HG02798 (cell line): ENCODE measurements around the gene EVC.

Experiments
- ATAC-seq: cut with Tn5 transposase; IDR thresholded peaks from one replicate; pipeline ENCODE4 v1.9.1; 2021; ENCODE audit warnings: mild to moderate bottlenecking; ENCODE audit not compliant: unreplicated experiment, poor library complexity

The EVC gene

DNA sequence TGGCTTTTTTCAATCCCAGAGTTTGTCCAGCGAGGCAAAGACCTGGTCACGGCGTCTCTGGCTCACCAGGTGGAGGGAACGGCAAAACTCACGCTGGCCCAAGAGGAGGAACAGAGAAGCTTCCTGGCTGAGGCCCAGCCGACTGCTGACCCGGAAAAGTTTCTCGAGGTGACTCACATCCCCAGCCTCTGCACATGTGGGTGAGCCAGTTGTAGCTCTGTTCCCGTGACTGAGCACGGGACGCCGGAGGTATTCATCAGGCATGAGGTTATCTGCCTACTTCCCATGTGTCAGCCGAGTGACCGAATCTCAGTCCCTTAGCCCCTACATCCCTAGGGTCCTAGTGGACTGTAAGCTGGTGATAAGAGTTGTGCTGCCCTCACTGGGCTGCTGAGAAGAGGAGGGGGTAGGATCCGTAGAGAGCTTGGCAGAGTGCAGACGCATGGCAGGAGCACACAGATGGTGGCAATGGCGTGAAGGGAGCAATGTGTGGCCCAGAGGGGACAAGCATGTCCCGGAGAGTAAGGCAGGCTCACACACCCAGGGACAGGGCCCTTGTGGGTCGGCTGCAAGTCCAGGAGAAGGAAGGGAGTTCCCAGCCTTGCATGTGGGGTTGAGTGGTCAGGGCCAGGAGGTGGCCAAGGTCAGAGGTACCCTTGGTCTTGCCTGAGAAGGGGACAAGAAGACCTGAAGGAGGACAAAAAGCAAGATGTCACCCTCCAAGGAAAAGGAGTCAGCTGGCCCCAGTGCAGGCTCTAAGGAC lies 42.9 kb downstream of the EVC start:
- ATAC-seq = no peak

DNA sequence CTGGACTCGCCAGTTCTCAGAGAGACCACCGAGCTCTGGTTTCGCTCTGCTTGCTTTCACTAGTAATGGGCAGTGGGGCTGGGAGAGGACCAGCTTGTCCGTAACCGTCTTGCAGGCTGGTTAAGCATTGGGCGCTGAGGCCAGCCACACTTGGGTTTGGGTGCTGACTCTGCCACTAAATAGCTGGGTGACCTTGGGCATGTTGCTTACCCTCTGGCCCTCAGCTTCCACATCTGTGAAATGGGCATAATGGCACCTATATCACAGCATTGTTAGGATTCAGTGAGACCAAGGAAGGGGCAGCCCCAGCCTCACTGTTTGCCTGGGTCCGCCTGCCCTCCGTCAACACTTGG lies 43.5 kb downstream of the EVC start:
- no peak for ATAC-seq

DNA sequence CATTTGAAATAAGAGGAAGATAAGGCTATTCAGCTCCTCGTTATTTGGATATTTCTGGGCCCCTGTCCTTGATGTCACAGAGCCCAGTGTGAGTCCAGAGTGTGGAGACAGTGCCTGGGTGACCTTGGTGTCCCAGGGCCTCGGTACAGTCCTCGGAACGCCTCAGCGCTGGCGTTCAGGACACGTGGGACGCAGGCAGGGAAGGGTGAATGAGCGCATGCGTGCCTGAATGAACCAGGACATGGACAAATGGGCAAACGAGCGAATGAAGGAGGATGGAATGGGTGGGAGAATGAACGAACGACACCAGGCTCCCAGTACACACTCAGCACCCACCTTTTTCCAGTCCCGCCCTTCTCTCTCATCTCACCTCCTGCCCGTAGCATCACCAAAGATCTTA lies 44.2 kb downstream of the EVC start:
- no peak for ATAC-seq

DNA sequence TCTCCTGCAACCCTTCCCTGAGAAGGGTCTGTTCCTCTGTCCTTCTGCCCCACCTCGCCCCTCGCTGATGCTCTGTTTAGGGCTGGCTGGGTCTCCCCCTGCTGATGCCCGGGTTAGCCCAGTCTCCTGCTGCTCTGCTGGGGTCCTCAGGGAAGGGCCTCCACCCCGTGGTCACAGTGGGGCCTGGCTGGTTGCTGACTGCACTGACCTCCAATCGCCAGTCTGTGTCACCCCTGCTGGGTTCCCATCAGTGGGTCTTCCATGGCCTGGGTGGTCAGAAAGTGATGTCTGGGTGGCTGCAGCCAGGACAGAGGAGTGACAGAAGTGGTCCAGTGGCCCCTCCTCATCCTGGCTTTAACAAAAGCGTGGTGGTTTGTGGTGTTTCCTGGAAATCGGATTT lies 44.7 kb downstream of the EVC start:
- no peak for ATAC-seq

DNA sequence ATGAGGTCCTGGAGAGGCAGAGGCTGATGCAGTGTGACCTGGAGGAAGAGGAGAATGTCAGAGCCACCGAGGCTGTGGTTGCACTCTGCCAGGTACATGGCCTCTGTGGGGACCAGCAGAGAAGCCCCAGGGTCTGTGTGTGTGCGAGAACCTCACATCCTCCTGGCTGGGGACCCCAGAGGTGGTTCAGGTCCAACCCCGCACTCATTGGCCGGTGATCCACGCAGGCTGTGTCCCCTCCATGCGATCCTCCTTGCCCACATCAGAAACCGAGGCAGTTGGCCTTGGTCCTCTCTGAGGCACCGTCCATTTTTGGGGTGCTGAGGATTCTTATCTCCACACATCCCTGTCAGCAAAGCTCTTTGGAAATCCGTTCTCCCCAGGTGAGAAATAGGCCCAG lies 45.3 kb downstream of the EVC start:
- no peak for ATAC-seq

DNA sequence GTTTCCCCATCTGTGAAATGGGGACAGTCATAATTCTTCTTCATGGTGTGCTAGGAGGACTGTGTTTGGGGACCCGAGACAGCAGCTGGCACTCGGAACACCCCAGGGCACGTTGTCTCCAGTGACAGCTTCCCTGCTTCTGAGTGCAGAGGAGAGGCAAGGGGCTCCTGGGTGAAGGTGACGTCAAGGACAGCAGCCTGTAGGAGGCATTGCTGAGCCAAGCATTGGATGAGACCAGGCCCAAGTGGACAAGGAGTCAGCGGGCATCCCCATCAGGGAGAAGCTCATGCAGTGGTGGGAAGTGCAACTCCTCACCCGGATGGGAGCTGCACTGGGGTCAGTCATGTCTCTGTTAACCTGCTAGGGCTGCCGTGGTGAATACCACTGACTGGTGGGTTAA lies 46.1 kb downstream of the EVC start:
- no peak for ATAC-seq

DNA sequence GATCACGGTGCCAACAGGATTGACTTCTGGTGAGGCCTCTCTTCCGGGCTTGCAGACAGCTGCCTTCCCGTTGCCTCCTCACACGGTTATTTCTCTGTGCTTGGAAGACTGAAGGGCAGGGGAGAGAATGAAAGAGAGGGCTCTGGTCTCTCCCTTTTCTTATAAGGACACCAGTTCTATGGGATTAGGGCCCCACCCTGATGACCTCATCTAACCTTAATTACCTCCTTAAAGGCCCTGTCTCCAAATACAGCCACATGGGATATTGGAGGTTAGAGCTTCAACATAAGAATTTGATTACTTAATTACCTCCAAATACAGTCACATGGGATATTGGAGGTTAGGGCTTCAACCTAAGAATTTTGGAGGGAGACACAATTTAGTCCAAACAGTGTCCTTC lies 46.5 kb downstream of the EVC start:
- ATAC-seq = no peak

DNA sequence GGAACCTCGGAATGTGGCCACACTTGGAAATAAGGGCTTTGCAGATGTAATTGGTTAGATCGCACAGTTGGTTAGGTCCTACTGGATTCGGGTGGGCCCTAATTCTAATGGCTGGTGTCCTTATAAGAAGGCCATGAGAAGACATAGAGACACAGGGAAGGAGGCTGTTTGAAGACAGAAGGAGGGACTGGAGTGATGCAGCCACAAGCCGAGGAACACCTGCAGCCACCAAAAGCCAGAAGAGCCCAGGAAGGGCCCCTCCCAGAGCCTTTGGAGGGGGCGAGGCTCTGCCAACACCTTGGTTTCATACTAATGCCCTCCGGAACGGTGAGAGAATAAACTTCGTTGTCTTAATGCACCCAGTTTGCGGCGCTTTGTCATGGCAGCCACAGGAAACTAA lies 47.0 kb downstream of the EVC start:
- no peak for ATAC-seq

DNA sequence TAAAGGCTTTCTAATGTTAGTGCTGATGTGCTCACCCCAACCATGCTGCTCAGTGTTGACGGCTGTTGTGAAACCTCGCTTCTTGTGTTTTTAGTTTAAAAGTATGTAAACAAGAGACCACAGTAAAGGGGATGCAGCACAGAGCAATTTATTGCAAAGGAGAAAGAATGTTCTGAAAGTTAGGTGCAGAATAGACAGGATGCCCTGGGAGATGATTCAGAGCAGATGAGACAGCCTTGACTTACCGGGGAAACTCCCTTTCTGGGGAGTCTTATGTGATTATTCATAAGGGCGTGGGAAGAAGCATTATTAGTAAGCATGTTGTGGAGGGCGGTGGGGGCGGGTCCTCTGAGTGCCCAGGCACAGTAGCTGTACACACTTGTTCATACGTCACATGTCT lies 47.7 kb downstream of the EVC start:
- ATAC-seq = peak; percentile 57

DNA sequence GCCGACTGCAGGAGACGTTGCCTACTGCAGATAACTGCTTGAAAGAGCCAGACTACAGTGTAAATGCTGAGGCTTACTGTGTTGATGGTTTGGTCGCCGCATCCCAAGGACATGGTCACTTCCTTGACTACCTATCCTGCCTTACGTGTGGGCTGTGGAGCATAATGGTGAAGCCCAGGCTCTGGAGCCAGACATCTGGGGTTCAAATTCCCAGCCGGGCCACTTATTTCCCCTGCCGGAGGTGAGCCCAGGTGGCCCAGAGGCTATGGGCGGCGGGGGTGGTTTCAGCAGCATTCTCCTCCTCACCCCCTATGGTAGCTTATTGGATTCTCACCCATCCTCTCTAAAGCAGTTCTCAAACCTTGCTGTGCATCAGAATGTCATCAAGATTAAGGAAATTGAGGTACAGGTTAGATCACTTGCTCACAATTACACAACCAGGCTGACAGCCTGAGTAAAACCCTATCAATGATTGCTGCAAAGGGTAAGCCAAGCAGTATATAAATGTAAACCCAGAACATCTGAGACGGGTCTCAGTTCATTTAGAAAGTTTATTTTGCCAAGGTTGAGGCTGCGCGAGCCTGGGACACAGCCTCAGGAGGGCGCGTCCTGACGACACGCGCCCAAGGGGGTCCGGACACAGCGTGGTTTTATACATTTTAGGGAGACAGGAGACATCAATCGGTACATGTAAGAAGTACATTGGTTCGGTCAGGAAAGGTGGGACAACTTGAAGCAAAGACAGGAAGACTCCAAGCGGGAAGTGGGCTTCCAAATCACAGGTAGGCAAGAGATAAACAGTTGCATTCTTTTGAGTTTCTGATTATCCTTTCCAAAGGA lies 48.5 kb downstream of the EVC start:
- ATAC-seq = no peak

DNA sequence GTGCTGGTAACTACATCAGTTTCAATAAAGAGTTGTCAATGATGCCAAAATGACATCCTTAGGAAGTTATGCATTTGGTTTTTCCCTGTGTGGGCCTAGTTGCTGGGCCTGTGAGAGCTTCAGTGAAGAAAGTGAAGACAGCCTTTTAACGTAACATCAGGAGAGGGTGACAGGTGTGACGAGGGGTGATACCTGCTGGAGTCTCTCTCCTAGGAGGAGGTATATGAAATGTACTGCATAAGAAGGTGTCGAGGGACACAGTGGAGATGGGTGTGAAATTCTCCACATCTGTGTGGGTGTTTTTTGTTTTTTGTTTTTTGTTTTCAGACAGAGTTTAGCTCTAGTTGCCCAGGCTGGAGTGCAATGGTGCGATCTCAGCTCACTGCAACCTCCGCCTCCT lies 49.2 kb downstream of the EVC start:
- ATAC-seq = no peak

DNA sequence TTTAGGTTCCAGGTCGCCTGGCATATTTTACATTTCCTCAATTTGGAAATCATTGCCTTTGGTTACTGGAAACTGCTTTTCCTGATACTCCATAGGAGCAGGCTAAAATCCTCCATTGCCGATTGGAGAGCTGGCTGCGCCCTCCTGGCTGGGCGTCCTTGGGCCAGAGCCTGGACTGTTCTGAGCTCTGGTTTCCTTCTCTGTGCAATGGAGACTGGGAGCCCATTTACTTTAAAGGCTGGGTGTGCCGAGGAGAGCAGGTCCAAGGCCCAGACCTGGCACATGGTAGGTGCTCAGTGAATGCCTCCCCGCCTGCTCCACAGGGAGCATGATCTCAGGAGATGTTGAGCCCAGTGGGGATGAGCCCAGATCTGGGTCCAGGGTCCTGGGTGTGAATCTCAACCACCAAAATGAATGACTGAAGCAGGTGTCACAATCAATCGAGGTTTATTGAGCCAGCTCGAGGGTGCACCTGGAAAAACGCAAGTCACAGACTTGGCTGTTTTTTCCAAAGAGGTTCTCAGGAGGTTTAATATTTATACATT lies 50.0 kb downstream of the EVC start:
- no peak for ATAC-seq

DNA sequence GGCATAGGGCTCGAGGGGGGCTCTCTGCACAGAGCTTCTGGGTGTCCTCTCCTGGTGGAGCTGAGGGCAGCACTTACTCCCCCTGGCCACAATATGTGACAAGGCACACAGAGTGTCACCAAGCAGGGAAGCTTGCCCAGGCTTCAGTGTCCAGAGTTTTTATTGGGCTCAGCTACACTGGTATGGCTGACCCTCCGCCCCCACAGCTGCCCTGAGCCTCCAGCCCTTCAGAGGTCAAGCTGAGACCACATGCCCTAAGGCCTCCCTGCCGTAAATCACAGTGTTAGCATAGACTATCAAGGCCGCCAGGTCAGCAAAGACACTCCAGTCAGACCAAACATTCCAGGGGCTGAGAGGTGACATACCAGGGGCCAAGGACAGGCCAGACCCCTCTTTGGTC lies 59.0 kb downstream of the EVC start:
- ATAC-seq = no peak

DNA sequence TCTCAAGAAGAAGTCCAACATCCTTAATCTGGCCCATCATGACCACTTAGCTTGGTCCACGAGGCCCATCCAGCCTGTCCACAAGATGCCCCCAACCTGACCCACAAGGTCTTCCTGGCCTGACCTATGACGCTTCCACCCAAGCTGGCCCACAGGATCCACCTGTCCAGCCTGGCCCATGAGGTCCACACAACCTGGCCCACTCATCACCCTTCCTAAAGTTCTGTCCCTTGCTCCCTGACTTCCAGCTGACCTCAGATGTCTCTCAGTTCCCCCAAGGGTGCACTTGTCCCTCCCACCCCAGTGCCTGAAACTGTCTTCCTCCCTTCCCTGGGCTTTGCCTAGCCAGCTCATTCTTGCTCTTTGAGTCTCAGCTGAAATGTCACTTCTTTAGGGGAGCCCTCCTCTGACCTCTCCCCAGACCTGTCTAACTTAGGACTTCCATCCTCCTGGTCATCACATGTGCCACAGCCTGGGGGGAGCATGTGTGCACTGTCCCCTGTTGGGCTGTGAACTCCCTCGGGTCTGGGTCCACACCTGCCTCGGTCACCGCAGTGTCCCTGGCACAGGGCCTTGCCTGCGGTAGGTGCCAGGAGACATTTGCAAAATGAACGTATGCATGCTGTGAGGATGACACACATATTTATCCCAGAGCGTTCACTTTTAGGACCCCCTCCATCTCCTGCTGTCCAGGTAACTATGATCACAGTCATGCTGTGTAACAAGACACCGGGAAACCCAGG lies 61.7 kb downstream of the EVC start:
- ATAC-seq = no peak

DNA sequence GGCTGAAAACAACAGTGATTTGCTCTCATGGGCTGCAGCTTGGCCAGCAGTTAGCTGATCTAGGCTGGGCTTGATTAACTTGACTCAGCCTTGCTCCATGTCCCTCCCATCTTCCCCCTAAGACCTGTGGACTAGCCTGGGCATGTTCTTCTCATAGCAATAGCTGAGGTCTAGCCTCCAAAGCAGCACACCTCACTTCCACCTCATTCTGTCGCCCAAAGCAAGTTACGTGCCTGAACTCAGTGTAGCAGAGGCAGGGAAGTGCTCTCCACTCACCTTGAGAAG lies 62.2 kb downstream of the EVC start:
- ATAC-seq = no peak

DNA sequence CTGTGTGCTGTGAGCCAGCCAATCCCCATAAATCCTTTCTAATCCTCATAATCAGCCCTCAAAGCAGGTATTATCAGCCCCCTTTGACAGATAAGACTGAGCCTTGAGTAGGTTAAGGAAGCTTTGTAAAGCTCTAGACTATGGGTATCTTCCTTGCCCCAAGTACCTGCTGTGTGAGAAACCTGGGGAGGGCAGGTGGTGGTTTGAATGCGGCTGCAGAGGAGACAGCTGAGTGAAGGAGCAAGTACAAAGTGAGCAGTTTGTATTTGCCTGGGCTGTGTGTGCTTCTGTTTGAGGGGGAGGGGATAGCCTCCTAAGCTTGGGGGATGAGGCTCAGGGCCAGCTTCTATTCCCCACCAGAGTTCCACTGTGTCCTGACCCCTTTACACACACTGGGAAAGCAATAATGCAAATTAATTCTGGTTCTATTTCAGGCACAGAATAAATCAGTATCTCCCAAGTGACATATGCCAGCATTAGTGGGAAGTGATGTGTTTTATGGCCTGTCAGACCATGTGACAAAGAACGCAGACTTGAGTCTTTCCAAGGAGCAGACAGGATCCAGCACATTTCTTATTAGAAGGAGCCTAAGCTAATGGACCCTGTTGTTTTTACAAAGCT lies 63.5 kb downstream of the EVC start:
- ATAC-seq = no peak

DNA sequence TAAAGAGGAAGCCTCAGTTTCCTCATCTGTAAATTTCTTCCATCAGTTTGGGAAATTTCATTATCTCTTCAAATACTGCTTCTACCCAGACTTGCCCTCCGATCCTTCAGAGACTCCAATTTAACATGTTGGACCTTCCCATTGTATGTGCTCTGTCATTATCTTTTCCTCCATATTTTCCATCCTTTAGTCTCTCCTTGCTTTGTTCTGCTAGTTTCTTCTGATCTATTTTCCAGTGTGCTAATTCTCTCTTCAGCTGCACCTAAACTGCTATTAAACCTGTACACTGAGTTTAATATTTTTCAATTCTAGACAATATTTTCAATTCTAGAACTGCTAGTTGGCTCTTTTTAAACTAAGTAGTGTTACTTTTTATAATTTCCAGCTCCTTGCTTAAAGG lies 65.5 kb downstream of the EVC start:
- ATAC-seq = no peak

DNA sequence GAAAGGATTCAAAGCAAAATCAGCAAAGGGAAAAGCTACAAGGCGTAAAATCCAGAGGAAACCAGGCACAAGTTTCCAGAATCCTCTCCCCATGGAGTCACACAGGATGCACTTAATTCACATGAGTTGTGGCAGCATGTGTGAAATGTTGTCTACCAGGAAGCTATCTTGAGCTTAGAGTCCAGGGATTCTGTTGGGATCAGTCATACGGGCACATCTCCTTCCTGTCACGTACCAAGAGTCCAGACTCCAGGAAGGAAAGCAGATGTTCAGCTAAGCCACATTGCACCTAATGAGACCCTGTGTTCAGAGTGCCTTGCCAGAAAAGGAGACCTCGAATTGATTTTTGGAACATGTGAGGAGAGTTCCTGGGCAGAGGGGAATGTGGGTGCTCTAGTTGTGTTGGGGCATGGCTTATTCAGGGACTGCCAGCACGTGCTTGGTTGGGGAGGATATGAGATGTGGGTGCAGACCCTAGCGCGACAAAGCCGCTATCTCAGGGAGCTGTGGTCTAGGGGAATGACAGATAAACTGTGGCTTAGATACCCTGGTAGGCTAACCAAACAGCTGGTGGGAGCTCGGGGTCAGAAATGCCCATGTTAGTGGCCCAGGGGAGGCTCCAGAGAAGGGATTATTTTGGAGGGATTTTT lies 70.0 kb downstream of the EVC start:
- no peak for ATAC-seq

DNA sequence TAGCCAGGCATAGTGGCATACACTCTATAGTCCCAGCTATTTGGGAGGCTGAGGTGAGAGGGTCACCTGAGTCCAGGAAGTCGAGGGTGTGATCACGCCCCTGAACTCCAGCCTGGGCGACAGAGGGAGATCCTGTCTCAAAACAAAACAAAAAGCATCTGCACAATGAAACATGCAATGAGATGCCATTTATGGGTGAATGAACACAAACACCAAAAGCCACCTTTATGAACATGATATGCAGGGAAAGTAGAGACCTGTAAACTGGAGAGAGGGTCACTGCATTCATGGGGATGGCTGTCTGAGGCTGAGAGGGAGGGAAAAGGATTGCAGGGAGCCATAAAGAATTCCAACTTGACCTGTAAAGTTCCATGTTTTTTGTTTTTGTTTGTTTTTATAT lies 70.7 kb downstream of the EVC start:
- no peak for ATAC-seq

DNA sequence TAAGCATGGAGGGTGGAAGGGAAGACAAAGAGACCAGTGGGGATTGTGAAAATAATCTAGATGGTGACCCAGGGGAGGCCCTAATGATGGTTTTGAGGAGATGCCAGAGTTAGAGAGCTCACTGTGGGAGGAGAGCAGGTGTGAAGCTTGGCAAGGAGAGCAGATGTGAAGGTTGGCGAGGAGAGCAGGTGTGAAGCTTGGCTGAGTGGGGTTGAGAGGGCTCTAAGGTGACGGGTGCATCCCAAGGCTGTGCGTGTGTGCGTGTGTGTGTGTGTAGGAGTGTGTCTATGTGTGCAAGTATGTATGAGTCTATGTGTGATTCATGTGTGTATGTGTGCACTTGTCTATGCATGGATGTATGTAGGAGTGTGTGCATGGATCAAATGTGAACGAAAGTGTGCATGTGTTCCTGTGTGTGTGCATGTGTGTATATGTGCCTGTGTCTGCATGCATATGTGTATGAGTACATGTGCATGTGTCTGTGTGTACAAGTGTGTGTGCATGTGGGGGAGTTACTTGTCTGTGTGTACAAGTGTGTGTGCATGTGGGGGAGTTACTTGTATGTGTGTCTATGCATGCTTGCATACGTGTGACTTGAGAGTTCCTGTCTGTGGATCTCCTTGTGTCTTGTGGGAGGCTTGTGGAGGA lies 72.0 kb downstream of the EVC start:
- ATAC-seq = no peak
